Measurements from ENCODE around the gene DLGAP1.

- TF ChIP-seq ZNF133 (tag by site-specific recombination; IDR thresholded peaks at IDR 0.05) (no peak), KLF10 (tag by site-specific recombination; IDR thresholded peaks at IDR 0.05) (no peak), ZSCAN23 (tag by site-specific recombination; IDR thresholded peaks at IDR 0.05) (no peak), ZNF146 (tag by site-specific recombination; IDR thresholded peaks at IDR 0.05) (no peak), ZBTB44 (tag by site-specific recombination; IDR thresholded peaks at IDR 0.05) (no peak), ZNF292 (tag by site-specific recombination; IDR thresholded peaks at IDR 0.05; ENCODE audit: borderline replicate concordance, low read depth) (no peak), CTCF (tag by site-specific recombination; IDR thresholded peaks at IDR 0.05) (no peak)
- TF ChIP-seq, protein P1, sequence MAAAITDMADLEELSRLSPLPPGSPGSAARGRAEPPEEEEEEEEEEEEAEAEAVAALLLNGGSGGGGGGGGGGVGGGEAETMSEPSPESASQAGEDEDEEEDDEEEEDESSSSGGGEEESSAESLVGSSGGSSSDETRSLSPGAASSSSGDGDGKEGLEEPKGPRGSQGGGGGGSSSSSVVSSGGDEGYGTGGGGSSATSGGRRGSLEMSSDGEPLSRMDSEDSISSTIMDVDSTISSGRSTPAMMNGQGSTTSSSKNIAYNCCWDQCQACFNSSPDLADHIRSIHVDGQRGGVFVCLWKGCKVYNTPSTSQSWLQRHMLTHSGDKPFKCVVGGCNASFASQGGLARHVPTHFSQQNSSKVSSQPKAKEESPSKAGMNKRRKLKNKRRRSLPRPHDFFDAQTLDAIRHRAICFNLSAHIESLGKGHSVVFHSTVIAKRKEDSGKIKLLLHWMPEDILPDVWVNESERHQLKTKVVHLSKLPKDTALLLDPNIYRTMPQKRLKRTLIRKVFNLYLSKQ (tag by site-specific recombination; IDR thresholded peaks at IDR 0.05; ENCODE audit: borderline replicate concordance), result no peak
These were observed 534.3 kb downstream of the DLGAP1 start for GRCh38 chr18:3920832-3921231.
